Measurements from ENCODE around the gene UNC5C.

DNA sequence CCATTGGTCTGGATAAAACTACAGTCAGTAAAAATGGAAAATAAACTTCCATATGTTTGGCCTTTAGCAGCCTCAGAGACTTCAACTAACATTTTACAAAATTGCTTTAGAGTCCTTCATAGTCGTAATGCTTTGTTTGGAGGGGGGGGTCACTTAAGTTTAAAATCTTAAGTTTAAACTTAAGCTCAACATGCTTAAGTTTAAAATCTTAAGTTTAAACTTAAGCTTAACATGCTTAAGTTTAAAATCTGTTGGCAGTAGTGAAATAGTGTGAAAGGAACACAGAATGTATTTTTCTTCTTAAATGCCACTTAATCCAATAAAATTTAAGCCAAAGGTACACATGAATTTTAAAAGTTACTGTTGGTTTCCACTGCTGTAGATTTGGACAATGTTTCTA lies 45.9 kb upstream of the UNC5C start:
- TF ChIP-seq YY1 (IDR thresholded peaks at IDR 0.05): no peak
- no peak for TF ChIP-seq TAF1 (conservative IDR thresholded peaks at IDR 0.05)
- TF ChIP-seq, protein P1, sequence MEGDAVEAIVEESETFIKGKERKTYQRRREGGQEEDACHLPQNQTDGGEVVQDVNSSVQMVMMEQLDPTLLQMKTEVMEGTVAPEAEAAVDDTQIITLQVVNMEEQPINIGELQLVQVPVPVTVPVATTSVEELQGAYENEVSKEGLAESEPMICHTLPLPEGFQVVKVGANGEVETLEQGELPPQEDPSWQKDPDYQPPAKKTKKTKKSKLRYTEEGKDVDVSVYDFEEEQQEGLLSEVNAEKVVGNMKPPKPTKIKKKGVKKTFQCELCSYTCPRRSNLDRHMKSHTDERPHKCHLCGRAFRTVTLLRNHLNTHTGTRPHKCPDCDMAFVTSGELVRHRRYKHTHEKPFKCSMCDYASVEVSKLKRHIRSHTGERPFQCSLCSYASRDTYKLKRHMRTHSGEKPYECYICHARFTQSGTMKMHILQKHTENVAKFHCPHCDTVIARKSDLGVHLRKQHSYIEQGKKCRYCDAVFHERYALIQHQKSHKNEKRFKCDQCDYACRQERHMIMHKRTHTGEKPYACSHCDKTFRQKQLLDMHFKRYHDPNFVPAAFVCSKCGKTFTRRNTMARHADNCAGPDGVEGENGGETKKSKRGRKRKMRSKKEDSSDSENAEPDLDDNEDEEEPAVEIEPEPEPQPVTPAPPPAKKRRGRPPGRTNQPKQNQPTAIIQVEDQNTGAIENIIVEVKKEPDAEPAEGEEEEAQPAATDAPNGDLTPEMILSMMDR (IDR thresholded peaks at IDR 0.05; ENCODE audit: low read depth, low read length, missing input control): no peak
